Ascending aorta (tissue), 2 donors: ENCODE data around the gene PTCD2. TPM values are rescaled to one million over a fixed set of nuclear protein-coding genes. Genes with fewer than 3 reads are reported as not detected.
A peak's percentile ranks its signal among the peaks of the same experiment; 100 is the strongest.

Source experiments
- DNase-seq, 2 donors: peaks; one replicate each; pipeline ENCODE4 v3.0.0-alpha.2; 2019; ENCODE audit warnings: low spot score in 2 of 2
- H3K27ac ChIP-seq, 2 donors: fragments of 200-600 bp; sonication (generic); one replicate each; pipeline ENCODE4 v1.5.1; 2016 to 2017; ENCODE audit warnings: mild to moderate bottlenecking in 1 of 2
- H3K27me3 ChIP-seq: fragments of 200-600 bp; sonication (generic); one replicate; pipeline ENCODE4 v1.5.1; 2017
- H3K36me3 ChIP-seq, 2 donors: fragments of 200-600 bp; sonication (generic); one replicate each; pipeline ENCODE4 v1.5.1; 2016
- H3K4me1 ChIP-seq, 2 donors: fragments of 200-600 bp; sonication (generic); one replicate each; pipeline ENCODE4 v1.5.1; 2016 to 2017; ENCODE audit warnings: mild to moderate bottlenecking in 1 of 2
- H3K4me3 ChIP-seq, 2 donors: fragments of 200-600 bp; sonication (generic); one replicate each; pipeline ENCODE4 v1.5.1; 2016 to 2017; ENCODE audit warnings: mild to moderate bottlenecking in 1 of 2
- H3K9me3 ChIP-seq, 2 donors: fragments of 200-600 bp; sonication (generic); one replicate each; pipeline ENCODE4 v1.5.1; 2016
- intact Hi-C: fragments of 100-400 bp; cut with DNase I; formaldehyde crosslinking; loops from one replicate; pipeline ENCODE4 v1.15.1; 2023
- total RNA-seq: library from RNA; depleted of rRNA; stranded (reverse); fragments of >200 nt; gene quantifications from one replicate; pipeline ENCODE4 v1.1.0, GENCODE V29; 2016
- TF ChIP-seq, protein P1 (sequence below), 3 experiments: fragments of 200-600 bp in 2 of 3; fragments of 450-650 bp in 1 of 3; sonication (generic) in 2 of 3; IDR thresholded peaks; one replicate each; pipeline ENCODE4 v1.5.1; 2016 to 2019; ENCODE audit warnings: antibody characterized with exemption in 3 of 3, mild to moderate bottlenecking in 1 of 3, moderate library complexity in 1 of 3

Gene PTCD2
- total RNA-seq, 1 donor from 2014 or later, result 0.85 TPM

DNA sequence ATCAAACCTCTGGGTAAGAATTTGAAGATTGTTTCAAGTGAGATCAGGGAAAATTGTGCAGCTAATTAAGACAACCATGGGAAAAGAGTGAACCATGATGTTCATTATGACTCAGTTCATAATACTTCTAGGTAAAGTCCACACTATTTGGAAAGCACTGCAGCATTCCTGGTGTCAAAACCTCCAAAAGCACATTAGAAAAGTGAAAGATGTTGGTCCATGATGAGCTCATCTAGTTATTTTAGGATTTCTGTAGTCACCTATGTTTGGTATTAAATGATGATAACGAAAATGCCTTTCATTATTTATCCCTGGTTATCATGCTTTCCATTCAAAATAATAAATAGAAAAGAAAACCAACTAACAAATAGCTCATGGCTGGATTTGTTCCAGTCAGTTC is 49.1 kb downstream of the PTCD2 start:
- Histone ChIP-seq H3K27ac (peak overlapping the region in 1 of 2 donors; percentile 66), H3K36me3 (no peaks in the 10 kb centered on the region), H3K9me3 (no peaks in the 10 kb centered on the region), H3K27me3 (no peaks in the 10 kb centered on the region), H3K4me1 (peaks cover 0 to 23% of the 10 kb centered on the region in 2 donors), H3K4me3 (no peak overlapping the region)
- TF ChIP-seq, protein P1, sequence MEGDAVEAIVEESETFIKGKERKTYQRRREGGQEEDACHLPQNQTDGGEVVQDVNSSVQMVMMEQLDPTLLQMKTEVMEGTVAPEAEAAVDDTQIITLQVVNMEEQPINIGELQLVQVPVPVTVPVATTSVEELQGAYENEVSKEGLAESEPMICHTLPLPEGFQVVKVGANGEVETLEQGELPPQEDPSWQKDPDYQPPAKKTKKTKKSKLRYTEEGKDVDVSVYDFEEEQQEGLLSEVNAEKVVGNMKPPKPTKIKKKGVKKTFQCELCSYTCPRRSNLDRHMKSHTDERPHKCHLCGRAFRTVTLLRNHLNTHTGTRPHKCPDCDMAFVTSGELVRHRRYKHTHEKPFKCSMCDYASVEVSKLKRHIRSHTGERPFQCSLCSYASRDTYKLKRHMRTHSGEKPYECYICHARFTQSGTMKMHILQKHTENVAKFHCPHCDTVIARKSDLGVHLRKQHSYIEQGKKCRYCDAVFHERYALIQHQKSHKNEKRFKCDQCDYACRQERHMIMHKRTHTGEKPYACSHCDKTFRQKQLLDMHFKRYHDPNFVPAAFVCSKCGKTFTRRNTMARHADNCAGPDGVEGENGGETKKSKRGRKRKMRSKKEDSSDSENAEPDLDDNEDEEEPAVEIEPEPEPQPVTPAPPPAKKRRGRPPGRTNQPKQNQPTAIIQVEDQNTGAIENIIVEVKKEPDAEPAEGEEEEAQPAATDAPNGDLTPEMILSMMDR (IDR thresholded peaks at IDR 0.05), result no peak
- no peak for DNase-seq
- intact Hi-C loops, result loop anchor here (2.0 to 10.0 kb wide), 4 partner anchors 33 to 476 kb away; partner anchors contain the start of gene TNPO1

DNA sequence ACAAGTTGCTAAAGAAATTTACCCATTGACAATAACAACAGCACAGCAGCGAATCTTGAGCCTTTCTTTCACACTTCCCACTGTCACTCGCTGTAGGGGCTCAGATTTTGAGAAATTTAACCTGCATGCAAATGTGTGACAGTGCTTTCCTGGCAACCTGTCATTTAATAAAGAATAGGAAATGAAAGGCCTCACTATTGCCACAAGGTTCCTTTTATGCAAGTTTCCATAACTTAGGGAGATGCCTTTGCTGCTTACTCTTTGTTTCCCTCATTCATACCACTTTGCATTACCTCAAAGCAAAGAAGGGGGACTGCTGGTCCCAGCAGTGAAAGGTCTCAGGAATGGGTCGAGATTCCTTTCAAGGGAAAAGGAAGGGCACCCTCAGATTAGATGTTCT is 49.5 kb downstream of the PTCD2 start:
- H3K27ac ChIP-seq, result no peak overlapping the region

DNA sequence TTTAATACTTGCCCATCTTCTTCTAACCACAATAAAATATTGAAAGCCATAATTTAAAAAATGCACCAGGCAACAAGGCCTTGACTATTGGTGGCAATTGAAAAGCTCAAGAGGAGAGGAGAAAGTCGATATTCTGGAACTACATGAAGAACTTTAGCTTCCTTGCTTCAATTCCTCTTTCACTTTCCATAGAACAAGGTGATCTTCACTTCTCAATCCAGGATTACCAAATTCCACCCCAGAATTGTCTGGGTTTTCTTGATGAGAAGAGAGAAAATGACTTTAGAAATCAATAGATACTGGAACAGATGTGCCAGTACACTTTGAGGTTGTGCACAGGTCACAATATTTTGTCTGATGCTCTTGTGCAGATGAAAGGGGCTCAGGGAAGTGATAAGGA is 52.2 kb downstream of the PTCD2 start:
- Histone ChIP-seq H3K9me3 (no peaks in the 10 kb centered on the region), H3K36me3 (no peaks in the 10 kb centered on the region), H3K4me3 (no peak overlapping the region), H3K27ac (no peak overlapping the region), H3K27me3 (no peaks in the 10 kb centered on the region), H3K4me1 (peaks cover 0 to 16% of the 10 kb centered on the region in 2 donors)
- TF ChIP-seq, protein P1 (IDR thresholded peaks at IDR 0.05), result no peak
- DNase-seq, result no peak
- intact Hi-C loops, result no loop called here

More for the DNA sequence above, 49.5 kb downstream of the PTCD2 start:
- H3K36me3 ChIP-seq, result no peaks in the 10 kb centered on the region
- intact Hi-C loops, result loop anchor here (2.0 to 10.0 kb wide), 4 partner anchors 33 to 475 kb away; partner anchors contain the start of gene TNPO1
- TF ChIP-seq, protein P1 (IDR thresholded peaks at IDR 0.05), result no peak
- no peaks in the 10 kb centered on the region for H3K27me3 ChIP-seq
- H3K4me3 ChIP-seq, result no peak overlapping the region
- no peak for DNase-seq
- H3K4me1 ChIP-seq, result peaks cover 0 to 23% of the 10 kb centered on the region in 2 donors
- H3K9me3 ChIP-seq, result no peaks in the 10 kb centered on the region

DNA sequence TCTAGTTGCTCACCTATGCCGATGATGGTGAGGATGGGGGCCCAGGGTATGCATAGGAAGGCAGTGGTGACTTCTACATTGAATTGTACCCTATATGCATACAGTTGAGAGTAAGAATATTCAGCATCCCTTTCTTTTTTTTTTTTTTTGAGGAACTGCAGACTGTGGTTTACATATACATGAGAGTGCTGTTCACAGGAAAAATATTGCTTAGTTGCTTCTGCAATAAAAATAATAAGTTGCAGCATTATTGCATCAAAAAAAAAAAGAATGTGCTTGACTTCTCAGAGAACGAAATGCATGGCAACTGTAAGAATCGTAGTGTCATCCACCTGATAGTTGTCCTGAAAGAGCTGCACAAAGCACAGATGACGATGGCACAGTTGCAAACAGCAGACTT is 52.8 kb downstream of the PTCD2 start:
- intact Hi-C loops, result no loop called here
- Histone ChIP-seq H3K9me3 (no peaks in the 10 kb centered on the region), H3K36me3 (no peaks in the 10 kb centered on the region), H3K27ac (no peak overlapping the region), H3K27me3 (no peaks in the 10 kb centered on the region), H3K4me3 (no peak overlapping the region), H3K4me1 (peaks cover 0 to 16% of the 10 kb centered on the region in 2 donors)
- no peak for DNase-seq
- TF ChIP-seq, protein P1 (IDR thresholded peaks at IDR 0.05), result no peak

DNA sequence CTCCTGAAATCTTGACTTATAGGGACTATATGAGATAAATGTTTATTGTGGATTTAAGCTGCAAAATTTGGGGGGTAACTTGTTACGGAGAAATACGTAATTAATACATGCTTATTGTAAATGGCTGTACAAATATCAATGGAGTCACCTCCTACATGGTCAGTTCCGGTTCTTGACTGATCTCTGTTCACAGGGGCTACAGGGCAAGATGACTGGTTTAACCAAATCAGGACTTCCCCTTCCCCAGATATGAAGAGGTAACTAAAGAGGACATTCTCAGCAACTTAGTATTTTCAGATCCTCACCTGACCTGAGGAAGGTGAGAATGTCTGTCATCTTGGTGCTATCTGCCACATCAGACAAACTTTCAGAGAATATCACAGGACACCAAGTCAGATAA is 54.7 kb downstream of the PTCD2 start:
- TF ChIP-seq, protein P1 (IDR thresholded peaks at IDR 0.05), result no peak
- intact Hi-C loops, result no loop called here
- Histone ChIP-seq H3K9me3 (no peaks in the 10 kb centered on the region), H3K4me3 (no peak overlapping the region), H3K27me3 (no peaks in the 10 kb centered on the region), H3K4me1 (peaks cover 3 to 20% of the 10 kb centered on the region in 2 donors), H3K36me3 (no peaks in the 10 kb centered on the region), H3K27ac (no peak overlapping the region)
- DNase-seq, result no peak

DNA sequence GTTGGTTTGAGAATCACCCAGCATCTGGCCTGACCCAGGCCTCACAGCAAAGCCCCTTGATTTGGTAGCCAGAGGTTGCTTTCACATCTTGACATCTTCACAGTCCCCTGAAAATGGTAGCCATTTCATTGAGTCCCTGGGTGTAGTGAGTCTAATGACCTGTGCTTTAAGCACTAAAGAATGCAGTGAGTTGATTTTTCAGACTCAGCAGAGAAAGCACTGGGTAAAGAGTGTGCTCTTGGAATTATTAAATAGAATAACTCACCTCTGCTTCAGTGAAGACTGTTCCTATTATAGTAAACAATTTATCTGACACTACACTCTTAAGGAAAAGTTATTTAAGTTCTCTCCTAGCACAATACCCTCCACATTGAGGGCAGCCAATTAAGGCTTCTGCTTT is 56.2 kb downstream of the PTCD2 start:
- H3K27me3 ChIP-seq, result no peaks in the 10 kb centered on the region
- no peak overlapping the region for H3K27ac ChIP-seq
- TF ChIP-seq, protein P1 (IDR thresholded peaks at IDR 0.05), result no peak
- intact Hi-C loops, result no loop called here
- no peak overlapping the region for H3K4me3 ChIP-seq
- no peak for DNase-seq
- no peaks in the 10 kb centered on the region for H3K36me3 ChIP-seq
- H3K4me1 ChIP-seq, result peaks cover 3 to 14% of the 10 kb centered on the region in 2 donors
- H3K9me3 ChIP-seq, result no peaks in the 10 kb centered on the region
